NCI-H2171 (cell line): ENCODE results near the gene PPP2R3B.
"Not testable (repeated sequence)": the region's sequence is repeated elsewhere in the genome, so short reads cannot be mapped to it uniquely, and the experiment has no call there.

ENCODE experiments used
- DNase-seq: peaks from one replicate; lab custom pipeline; 2025; lab: John Stamatoyannopoulos, UW

PPP2R3B gene

DNA sequence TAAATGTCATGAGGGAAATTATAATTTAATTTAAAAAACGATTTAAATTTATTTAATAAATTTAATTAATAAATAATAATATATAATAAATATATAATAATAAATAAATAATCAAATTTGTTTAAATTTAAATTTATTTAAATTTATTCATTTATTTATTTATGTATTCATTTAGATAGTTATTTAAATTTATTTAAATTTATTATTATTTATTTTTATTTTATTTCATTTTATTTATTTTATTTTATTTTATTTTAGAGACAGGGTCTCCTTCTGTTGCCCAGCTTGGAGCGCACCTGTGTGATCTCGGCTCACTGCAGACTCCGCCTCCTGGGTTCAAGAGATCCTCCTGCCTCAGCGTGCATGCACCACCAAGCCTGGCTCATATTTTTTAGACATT is 18.4 kb upstream of the PPP2R3B start:
- DNase-seq = no peak

DNA sequence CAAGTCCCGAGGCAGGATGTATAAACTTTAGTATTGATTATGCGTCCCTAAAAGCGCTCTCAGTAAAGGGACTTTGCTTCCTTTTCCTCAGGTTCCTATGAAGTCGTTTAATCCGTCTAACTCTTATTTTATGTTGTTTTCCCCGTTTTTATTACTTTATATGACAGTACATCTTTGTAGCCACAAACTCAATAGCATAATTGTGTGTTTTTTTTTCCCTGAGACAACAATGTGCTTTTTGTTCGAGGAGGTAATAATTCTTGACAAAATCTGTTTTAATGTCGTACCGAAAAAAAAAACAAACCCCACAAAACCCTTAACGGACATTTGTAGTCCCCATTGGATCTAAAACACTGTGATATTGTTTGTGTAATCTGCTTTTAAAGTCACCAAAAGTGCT is 17.9 kb upstream of the PPP2R3B start:
- DNase-seq = no peak

DNA sequence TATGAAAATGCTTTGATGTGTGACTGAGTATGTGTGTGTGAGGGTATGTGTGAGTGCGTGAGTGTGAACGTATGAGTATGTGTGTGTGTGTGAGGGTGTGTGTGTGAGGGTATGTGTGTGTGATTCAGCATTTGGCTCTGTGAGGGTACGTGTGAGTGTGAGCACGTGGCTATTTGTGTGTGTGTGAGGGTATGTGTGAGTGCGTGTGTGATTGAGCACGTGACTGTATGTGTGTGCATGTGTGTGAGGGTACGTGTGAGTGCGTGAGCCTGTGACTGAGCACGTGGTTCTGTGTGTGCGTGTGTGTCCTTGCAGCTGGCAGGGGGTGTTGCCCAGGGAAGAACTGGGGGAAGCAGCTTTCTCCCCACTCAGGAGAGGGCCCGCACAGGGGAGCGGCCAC is 16.1 kb upstream of the PPP2R3B start:
- DNase-seq = no peak

DNA sequence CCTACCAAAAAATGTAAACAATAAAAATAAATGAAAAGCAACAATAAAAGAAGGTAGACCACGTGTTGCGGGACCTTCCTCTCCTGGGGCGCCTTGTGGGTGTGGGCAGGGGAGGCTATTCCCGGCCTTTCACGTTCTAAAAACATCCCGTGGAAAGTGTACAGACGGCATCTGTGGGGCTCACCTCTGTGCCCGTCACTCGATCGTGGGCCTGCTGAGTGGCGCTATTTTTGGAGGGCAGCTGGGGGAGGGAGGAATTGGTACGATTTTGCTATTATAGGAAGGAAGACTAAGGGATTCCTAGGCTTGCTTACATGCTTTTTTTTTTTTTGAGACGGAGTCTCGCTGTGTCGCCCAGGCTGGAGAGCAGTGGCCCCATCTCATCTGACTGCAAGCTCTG is 13.6 kb upstream of the PPP2R3B start:
- no peak for DNase-seq

DNA sequence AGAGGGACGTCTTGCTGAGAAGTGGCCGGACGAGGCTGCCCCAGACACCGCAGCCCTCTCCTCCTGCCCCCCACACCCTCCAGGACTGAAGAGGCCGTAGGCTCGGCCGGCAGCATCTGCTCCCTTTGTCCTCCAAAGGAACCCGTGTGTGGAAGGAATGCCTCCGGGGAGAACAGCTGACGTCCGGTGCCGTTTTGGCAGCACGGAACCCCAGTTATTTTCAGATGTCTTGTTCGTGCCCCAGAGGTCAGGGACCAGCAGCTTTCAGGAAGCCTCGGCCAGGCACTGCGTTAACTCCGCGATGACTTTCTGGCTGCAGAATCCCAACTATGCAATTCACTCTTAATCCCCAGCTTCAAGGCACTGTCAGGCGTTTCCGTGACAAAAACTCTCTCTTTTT is 10.9 kb upstream of the PPP2R3B start:
- no peak for DNase-seq

DNA sequence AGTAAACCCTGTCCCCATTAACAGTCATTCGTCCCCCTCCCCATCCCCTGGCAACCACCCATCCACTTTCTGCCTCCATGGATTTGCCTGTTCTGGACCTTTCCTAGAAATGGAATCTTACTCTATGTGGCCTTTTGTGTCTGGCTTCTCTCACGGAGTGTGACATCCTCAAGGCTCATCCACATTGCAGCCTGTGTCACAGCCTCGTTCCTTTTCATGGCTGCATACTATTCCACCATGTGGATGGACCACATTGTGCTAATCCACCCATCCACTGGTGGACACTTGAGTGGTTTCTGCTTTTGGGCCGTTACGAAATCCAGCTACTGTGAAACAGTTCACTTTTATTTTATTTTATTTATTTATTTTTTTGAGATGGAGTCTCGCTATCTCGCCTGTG is 8.1 kb upstream of the PPP2R3B start:
- DNase-seq = no peak

DNA sequence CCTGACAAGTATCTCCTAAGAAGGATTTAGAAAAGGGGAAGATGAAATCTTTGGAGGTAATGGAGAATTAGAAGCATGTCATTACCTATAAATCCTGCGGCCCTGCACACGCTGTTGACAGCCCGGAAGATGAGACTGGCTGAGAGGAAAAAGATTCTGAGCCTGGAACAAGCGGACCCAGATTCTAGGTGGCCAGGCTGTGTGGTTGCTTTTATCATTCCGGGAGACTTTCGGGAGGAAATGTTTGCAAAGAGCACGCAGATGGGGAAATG is 5.8 kb upstream of the PPP2R3B start:
- DNase-seq = no peak

DNA sequence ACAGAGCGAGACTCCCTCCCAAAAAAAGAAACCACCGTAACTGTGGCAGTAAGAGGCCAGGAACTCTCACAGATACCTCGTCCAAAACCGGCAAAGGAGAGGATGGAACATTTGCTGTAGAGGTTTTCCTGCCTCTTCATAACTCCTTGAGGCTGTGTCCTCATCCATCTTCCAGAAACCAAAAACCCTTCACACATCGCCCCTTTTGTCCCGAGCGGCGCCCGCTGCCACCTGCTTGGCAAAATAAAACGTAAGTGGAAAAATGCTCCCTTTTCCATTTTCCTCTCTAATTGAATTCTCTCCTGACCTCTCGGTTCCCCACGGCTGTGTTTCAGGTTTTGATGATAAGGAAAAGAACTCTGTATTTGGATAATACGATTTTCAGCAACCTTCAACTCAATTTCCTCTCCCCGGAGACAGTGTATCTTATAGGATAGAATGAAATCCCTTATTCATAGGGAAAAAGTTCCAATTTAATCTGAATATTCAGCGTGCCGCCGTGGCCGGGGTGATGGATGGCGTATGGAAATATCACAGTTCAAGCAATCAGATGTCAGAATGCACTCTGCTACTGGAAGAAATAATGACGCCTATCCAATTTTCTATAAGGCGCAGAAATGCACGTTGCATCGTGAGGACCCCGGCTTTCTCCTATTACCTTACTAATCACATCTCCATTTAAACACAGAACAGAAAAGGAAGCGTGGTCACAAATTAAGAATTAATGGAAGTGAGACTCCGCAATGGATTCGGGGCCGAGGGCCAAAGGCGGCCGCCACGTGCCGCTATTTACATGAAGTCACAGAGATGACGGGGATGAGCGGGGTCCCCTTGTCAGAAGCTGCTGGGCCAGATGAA is 5.2 kb upstream of the PPP2R3B start:
- DNase-seq = no peak

DNA sequence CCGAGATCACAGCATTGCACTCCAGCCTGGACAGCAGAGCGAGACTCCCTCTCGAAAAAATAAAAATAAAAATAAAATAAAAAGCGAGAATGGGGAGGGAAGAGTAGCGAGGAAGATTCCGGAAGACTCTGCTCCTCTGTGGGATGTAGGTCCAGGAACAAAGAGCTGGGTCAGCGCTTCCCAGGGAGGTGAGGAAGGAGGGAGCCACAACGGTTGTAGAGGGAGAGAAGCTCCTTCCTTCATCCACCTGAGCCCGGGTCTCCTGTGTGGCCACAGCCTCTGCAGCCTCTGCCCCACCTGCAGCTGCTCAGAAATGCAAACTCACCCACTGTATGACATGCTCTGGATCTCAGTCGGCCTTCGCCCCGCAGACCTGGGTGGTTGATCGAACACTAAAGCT is 3.8 kb upstream of the PPP2R3B start:
- DNase-seq = no peak

DNA sequence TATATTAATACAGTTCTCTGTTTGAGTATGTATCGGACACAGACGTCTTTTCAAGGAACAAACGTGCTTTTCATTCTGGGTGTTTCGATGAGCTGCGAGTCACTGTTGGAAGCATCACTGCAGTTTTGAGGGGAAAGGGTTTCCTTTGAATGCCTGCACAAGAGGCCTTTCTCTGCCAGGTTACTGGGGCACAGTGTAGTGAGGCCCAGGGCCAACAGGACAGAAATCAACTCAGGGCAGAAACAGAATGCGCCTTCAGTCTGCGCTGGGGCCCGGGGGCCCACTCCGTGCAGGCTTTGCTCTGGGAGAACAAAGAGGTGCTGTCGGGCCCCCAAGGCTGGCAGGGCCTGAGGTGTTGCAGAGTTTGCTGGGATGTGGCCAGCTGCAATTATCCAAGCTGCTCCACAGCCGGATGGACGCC is 2.3 kb upstream of the PPP2R3B start:
- DNase-seq = no peak

DNA sequence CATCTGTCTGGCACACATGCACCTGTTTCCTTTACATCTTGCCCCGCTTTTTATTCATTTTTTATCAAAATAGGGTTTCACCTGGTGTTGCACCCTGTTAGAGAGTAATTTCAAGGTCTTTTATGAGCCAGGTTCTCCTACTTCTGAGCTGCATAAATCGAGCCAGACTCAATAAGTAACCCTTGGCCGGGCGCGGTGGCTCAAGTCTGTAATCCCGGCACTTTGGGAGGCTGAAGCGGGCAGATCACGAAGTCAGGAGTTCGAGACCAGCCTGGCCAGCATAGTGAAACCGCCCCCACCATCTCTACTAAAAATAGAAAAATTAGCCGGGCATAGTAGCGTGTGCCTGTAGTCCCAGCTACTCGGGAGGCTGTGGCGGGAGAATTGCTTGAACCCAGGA is 1.0 kb upstream of the PPP2R3B start:
- no peak for DNase-seq

DNA sequence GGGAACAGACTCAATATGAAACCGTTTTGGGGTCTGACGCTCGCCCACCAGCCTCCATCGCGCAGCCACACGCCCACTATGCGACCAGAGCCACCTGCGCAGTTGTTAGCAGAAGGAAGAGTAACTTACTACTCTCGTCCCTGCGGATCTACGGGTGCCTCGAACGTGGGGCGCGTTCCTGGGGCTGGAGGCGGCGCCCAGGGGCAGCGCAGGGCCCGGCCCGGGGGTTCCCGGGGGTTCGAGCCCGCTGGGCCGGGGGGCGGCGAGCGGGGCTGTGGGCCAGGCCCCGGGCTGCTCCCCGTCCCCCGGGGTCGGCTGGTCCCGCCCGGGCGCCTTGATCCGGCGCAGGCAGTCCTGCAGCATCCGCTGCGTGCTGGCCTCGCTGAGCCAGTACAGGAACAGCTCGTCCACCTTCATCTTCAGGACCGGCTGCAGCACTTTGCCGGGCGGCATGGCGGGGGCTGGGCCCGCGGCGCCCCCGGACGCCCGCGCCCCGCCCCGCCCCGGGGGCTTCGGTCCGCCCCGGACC is 404 bp downstream of the PPP2R3B start:
- DNase-seq = no peak

DNA sequence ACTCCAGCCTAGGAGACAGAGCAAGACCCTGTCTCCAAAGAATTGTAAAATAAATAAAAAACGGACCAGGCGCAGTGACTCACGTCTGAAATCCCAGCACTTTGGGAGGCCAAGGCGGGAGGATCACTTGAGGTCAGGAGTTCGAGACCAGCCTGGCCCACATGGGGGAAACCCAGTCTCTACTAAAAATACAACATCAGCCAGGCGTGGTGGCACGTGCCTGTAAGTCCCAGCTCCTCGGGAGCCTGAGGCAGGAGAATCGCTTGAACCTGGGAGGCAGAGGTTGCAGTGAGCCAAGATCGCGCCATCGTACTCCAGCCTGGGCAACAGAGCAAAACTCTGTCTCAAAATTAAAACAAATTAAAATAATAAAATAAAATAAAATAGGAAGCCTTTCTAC is 971 bp downstream of the PPP2R3B start:
- DNase-seq = not testable (repeated sequence)

DNA sequence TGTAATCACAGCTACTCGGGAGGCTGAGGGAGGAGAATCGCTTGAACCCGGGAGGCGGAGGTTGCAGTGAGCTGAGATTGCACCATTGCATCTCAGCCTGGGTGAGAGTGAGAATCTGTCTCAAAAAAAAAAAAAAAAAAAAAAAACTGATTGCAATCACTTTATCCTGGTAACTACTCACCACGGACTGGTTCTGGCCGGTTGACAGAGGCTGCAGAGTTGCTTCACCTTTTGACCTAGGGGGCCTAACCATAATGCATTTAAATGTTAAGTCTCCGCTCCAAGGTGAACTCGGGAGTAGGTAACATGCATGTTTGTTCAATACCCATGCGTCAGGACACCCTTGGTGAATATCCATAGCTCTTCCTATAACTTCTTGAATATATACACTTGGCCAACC is 1.8 kb downstream of the PPP2R3B start:
- no peak for DNase-seq

DNA sequence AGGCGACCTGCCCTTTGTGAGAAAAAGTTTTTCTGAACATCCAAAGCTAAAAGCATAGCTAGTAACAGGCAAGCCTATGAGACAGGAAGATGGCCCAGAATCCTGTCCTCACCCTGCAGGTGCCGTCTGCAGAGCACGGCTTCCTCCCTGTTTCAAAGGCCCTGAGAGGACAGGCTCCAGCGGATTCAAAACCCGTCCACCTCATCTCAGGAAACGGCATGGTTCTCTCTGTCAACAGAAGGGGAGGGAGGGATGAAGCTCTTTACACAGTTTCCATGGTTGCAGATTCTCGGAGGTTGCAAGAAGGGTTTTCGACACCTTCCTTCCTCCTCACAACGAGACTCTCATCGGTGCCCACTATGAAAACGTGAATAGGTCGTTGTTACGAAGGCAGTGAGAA is 8.3 kb downstream of the PPP2R3B start:
- DNase-seq = no peak

DNA sequence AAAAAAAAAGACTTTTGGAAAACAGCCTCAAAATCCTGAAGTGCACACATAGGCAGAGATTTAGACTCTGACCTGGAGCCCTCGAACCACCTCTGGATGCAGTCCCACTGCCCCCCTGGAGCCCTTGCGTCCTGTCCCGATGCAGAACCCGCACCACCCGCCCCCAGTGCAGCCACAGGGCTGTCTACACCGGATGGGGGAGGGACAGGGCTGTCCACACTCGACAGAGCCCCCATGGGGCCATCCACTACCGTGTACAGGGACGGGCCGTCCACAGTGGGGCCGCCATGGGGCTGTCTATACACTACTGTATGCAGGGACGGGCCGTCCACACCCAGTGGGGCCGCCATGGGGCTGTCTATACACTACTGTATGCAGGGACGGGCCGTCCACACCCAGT is 10.5 kb downstream of the PPP2R3B start:
- not testable (repeated sequence) for DNase-seq

DNA sequence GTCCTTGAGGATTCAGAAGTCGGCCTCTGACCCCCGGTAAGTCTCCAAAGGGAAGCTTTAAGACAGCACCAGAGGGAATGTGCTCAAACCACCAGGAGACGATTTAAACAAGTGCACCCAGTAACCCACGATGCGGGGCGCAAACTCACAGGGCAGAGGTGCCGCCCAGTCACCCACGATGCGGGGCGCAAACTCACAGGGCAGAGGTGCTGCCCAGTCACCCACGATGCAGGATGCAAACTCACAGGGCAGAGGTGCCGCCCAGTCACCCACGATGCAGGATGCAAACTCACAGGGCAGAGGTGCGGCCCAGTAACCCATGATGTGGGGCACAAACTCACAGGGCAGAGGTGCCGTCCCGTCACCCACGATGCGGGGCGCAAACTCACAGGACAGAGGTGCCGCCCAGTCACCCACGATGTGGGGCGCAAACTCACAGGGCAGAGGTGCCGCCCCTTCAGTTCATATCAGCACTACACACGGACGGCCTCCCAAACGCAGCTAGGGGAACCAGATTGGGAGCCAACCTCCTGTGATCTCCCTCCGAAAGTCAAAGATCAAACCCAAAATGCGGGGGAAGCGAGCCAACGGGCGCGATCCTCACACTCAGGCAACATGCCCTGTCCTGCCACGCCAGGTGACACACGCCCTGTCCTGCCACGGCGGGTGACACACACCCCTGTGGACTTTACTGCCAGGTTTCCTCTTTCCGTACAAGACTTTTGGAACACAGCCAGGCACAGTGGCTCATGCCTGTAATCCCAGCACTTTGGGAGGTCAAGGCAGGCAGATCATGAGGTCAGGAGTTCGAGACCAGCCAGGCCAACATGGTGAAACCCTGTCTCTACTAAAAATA is 11.3 kb downstream of the PPP2R3B start:
- no peak for DNase-seq

DNA sequence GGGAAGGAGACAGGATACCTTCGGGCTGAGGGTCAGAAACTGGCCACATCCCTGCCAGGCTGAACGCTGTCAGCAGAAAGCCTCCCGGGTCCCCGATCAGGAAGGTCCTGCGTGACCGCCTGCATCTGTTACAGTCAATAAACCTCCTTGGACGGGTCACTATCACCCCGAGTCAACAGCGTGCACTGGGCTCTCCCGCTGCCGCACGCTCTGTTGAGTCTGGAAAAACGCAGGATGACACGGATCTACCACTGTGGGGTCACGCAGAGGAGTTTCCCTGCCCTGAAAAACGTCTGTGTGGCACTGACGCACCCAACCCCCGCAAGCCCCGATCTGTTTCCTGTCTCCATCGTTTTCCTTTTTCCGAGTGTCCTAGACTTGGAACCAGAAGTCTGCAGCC is 12.1 kb downstream of the PPP2R3B start:
- DNase-seq = no peak

DNA sequence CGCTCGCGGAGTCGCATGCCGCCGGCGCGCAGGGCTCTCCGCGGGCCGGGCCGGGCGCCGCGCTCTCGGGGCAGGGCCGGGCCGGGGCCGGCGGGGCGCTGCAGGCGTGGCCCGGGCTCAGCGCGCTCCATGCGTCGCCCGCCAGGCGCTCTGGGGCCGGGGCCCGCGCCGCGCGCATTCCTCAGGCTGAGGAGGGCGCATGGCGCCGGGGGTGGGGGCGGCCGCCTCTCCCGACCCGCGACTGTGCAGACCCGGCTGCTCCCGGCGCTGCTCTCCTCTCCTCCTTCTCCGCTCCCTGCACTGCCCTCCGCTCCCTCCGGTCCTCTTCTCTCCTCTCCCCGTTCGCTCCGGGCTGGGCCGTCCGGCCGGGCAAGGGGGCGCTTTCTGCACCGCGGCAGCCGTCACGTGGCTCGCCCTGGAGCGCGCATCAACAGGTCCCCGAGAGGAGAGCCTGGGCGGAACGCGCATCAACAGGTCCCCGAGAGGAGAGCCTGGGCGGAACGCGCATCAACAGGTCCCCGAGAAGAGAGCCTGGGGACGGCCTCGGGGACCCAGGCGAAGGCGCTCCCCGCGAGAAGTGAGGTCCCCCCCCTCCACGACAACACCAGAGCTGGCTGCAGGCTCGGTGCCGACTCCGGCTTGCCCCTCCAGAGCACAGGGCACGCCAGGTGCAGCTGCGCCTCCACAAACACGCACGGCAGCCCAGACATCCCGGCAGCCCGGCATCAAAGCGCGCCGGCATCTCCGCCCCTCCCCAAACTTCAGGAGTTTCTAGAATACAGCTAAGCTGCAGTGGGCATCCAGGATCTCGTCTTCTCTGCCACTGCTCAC is 12.9 kb downstream of the PPP2R3B start:
- DNase-seq = no peak

DNA sequence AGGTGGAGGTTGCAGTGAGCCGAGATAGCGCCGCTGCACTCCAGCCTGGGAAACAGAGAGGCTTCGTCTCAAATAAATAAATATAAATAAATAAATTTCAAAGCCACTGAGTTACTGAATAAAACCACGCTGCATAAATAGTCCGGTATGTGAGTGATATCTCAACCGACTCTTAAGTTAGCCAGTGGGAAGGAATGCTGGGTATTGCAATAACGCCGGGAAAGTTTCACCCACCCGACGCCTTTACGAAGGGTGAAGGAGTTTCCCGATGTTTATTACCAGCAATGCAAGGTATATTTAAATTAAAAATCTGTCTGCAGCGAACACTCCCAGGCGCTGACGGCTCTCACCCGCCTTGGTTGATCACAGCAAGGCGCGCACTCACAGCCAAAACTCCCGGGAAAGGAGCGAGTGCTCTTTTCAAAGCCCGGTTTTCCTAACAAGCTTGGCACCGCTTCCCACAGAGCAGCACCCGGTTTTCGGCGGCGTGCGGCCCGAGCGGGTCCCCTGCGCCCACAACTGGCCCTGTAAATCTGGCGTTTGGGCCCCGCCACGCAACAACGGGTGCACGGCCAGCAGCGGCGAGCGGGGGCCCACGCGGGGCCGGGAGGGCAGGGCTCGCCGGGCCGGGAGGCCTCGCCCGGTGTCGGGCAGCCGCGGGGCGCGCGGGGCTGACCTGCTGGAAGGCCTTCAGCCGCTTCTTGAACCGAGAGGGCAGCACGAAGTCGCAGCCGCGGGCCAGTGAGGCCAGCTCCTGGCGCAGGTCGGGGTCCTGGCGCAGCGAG is 13.7 kb downstream of the PPP2R3B start:
- no peak for DNase-seq

DNA sequence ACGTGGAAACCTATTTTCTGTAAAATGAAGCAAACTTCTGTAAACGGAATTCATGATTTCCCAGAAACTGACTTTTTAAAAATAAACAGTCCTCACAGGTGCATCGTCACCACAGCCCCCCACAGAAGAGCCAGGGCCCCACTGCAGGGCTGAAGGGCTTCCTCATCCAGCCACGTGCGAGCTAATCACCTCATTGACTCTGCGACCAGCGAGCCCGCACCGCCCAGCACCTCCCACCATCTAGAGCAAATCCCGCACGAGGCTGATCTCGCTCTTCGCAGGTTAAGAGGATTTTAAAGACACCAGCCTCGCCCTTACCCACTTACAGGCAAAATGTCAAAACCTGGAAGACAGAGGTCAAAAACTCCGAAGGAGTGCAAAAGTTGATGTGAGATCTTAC is 14.8 kb downstream of the PPP2R3B start:
- DNase-seq = no peak
